Nephron (organoid): ENCODE measurements around the gene THTPA.
A peak's percentile ranks its signal among the peaks of the same experiment; 100 is the strongest.

Experiments
- H3K27ac Mint-ChIP-seq, 3 experiments: 2 replicates each; pipeline ENCODE4 v1.8.0; 2020; ENCODE audit warnings: mixed read lengths in 3 of 3, mild to moderate bottlenecking in 2 of 3, moderate library complexity in 1 of 3
- H3K27me3 Mint-ChIP-seq: 2 replicates; pipeline ENCODE4 v1.8.0; 2021; ENCODE audit warnings: low read depth, mild to moderate bottlenecking, moderate library complexity, mixed read lengths
- H3K36me3 Mint-ChIP-seq: 2 replicates; pipeline ENCODE4 v1.8.0; 2020; ENCODE audit warnings: low read depth, mixed read lengths
- H3K4me1 Mint-ChIP-seq: 2 replicates; pipeline ENCODE4 v1.8.0; 2020; ENCODE audit warnings: mixed read lengths
- H3K4me3 Mint-ChIP-seq, 3 experiments: 2 replicates each; pipeline ENCODE4 v1.8.0; 2020; ENCODE audit warnings: mild to moderate bottlenecking in 3 of 3, mixed read lengths in 3 of 3, moderate library complexity in 2 of 3
- H3K9me3 Mint-ChIP-seq: 2 replicates; pipeline ENCODE4 v1.8.0; 2020; ENCODE audit warnings: mixed read lengths
- TF ChIP-seq, protein P1 (sequence below), 3 experiments: fragments of 200-600 bp; sonication (generic); IDR thresholded peaks; one replicate each; pipeline ENCODE4 v1.5.0; 2021; ENCODE audit warnings: antibody characterized with exemption in 3 of 3; ENCODE audit not compliant: unreplicated experiment in 3 of 3

The THTPA gene

DNA sequence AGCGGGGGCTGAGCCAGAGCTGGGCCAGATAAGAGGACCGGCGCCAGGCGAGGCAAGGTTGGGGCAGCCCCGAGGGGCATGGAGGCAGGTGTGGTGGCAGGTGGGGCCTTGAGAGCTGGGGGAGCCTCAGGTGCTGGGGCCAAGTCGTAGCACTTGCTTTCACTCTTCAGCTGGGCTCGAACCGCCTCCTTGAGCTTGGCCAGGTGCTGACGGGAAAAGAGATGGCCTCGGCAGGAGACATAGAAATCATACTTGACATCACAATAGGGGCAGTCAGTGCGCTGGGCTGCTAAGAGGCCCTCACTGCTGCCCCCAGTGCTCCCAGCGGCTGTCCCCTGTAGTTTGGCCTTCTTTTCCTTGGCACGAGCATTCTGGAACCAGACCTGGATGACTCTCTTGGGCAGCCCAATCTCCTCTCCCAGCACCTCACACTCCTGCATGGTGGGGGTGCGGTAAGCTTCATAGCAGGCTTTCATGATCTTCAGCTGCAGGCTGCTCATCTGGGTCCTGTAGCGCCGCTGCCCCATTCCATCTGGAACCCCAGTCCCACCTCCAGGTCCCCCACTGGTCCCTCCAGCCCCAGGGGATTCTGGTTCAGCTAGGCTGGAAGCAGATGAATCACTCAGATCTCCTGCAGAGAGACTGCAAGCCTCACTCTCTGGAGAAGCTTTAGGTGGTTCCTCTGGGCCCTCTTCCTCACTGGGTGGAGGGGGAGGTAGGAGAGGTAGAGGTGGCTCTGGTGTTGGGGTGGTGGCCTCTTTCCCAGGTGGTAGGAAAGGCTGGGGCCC is 32.6 kb upstream of the THTPA start:
- Mint-ChIP-seq H3K27ac (no peak overlapping the region), H3K36me3 (peaks cover 14% of the 10 kb centered on the region), H3K9me3 (no peaks in the 10 kb centered on the region), H3K27me3 (no peaks in the 10 kb centered on the region), H3K4me1 (no peaks in the 10 kb centered on the region), H3K4me3 (no peak overlapping the region)
- TF ChIP-seq, protein P1, sequence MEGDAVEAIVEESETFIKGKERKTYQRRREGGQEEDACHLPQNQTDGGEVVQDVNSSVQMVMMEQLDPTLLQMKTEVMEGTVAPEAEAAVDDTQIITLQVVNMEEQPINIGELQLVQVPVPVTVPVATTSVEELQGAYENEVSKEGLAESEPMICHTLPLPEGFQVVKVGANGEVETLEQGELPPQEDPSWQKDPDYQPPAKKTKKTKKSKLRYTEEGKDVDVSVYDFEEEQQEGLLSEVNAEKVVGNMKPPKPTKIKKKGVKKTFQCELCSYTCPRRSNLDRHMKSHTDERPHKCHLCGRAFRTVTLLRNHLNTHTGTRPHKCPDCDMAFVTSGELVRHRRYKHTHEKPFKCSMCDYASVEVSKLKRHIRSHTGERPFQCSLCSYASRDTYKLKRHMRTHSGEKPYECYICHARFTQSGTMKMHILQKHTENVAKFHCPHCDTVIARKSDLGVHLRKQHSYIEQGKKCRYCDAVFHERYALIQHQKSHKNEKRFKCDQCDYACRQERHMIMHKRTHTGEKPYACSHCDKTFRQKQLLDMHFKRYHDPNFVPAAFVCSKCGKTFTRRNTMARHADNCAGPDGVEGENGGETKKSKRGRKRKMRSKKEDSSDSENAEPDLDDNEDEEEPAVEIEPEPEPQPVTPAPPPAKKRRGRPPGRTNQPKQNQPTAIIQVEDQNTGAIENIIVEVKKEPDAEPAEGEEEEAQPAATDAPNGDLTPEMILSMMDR (IDR thresholded peaks at IDR 0.05; ENCODE audit: unreplicated experiment in 3 of 3) = no peak

DNA sequence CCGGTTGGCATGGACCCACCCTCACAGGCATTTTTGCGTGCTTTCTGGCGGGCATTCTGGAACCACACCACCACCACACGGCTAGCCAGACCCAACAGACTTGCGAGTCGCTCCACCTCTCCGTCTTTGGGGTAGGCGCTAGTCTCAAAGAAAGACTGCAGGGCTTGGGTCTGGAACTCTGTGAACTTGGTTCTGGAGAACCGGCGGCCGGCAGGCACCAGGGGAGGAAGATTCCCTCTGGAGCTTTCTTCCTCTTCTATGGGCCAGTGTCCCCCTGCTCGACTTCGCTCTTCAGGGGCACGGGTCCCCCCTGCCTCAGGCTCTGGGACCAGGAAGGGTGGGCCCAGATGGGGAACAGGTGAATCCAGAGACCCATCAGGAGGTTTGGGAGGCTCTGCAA is 31.1 kb upstream of the THTPA start:
- TF ChIP-seq, protein P1 (IDR thresholded peaks at IDR 0.05; ENCODE audit: unreplicated experiment in 3 of 3) = no peak
- H3K36me3 Mint-ChIP-seq = peaks cover 17% of the 10 kb centered on the region
- H3K27ac Mint-ChIP-seq = no peak overlapping the region
- no peaks in the 10 kb centered on the region for H3K9me3 Mint-ChIP-seq
- H3K27me3 Mint-ChIP-seq = no peaks in the 10 kb centered on the region
- no peak overlapping the region for H3K4me3 Mint-ChIP-seq
- peaks cover 14% of the 10 kb centered on the region for H3K4me1 Mint-ChIP-seq

DNA sequence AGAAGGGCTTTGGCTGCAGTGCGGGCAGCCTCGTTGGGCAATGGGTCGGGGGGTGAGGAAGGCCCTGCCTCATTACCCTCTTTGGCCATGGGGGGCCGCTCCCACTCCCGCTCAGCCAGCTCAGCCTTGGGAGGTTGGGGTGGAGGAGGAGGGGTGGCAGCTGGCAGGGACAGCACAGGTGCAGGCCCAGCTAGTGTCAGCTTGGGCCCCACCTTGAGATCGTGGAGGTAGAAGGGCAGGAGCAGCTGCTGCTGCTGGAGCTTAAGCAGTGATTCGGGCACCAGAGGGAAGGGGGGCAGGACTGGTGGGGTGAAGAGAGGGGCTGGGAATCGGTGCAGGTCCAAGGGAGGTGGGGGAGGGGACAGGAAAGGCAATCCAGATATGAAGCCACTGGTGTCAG is 30.5 kb upstream of the THTPA start:
- Mint-ChIP-seq H3K27ac (no peak overlapping the region), H3K9me3 (no peaks in the 10 kb centered on the region), H3K4me3 (no peak overlapping the region), H3K36me3 (peaks cover 17% of the 10 kb centered on the region), H3K4me1 (peaks cover 21% of the 10 kb centered on the region), H3K27me3 (no peaks in the 10 kb centered on the region)
- TF ChIP-seq, protein P1 (IDR thresholded peaks at IDR 0.05; ENCODE audit: unreplicated experiment in 3 of 3) = no peak

DNA sequence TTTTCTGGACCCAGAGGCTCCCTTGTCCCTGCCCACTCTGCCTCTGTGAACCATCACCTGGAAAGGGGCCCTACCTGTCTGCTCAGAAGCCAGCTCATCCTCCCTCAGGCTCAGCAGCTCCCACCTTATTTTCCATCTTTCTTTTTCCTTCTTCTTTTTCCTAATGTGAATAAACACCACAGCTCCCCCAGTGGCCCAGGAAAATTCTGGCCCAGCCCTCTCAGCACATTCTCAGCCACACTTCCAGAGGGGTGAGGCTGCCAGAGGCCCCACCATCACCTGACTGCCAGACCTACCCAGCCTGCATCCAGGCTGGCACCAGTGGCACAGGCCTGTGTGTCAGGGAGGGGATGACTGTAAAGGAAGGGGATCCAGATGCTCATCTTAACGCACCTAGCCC is 27.5 kb upstream of the THTPA start:
- Mint-ChIP-seq H3K36me3 (peaks cover 17% of the 10 kb centered on the region), H3K9me3 (no peaks in the 10 kb centered on the region), H3K4me1 (peaks cover 28% of the 10 kb centered on the region), H3K4me3 (no peak overlapping the region), H3K27ac (peak overlapping the region; percentile 84 to 98 (median 94)), H3K27me3 (no peaks in the 10 kb centered on the region)
- TF ChIP-seq, protein P1 (IDR thresholded peaks at IDR 0.05; ENCODE audit: unreplicated experiment in 3 of 3) = no peak

DNA sequence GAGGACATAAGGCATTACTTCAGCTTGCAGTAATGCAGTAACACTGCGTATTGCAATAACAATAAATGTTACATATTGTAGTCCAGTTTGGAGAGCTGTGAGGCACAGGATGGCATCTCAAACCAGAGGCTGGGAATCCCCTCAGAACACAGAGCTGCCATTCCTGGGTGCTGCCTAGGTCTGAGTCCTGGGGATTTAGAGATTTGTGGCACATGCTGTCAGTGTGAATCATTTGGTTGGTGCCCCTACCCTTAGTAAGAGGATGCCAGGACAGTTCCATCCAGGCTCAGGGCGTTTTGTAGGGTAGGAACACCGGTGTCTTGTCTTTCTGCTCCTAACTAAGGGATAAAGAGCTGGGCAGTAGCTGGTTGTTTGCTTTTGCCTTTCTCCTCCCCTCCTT is 27.1 kb upstream of the THTPA start:
- no peaks in the 10 kb centered on the region for H3K9me3 Mint-ChIP-seq
- peak overlapping the region in 1 of 3 experiments; percentile 0 for H3K4me3 Mint-ChIP-seq
- peaks cover 28% of the 10 kb centered on the region for H3K4me1 Mint-ChIP-seq
- H3K27me3 Mint-ChIP-seq = no peaks in the 10 kb centered on the region
- peak overlapping the region; percentile 84 to 98 (median 94) for H3K27ac Mint-ChIP-seq
- TF ChIP-seq, protein P1 (IDR thresholded peaks at IDR 0.05; ENCODE audit: unreplicated experiment in 3 of 3) = no peak
- H3K36me3 Mint-ChIP-seq = peaks cover 17% of the 10 kb centered on the region
